GM23338 (cell line): ENCODE data around the gene IL22RA1.

Source experiments
- EZH2 ChIP-seq: fragments of 200-600 bp; sonication (generic); IDR thresholded peaks from one replicate; pipeline ENCODE4 v1.8.0; 2017; ENCODE audit warnings: antibody characterized with exemption, mild to moderate bottlenecking, low read depth; ENCODE audit not compliant: unreplicated experiment
- TF ChIP-seq, protein P1 (sequence below), 2 experiments: fragments of 200-600 bp in 1 of 2; sonication (generic) in 1 of 2; conservative IDR thresholded peaks; 2 replicates each; pipeline versions ENCODE4 v1.5.1 to v1.6.1; 2016 to 2017; ENCODE audit warnings: antibody characterized with exemption in 2 of 2, low read depth in 2 of 2, mild to moderate bottlenecking in 2 of 2, moderate library complexity in 1 of 2

DNA sequence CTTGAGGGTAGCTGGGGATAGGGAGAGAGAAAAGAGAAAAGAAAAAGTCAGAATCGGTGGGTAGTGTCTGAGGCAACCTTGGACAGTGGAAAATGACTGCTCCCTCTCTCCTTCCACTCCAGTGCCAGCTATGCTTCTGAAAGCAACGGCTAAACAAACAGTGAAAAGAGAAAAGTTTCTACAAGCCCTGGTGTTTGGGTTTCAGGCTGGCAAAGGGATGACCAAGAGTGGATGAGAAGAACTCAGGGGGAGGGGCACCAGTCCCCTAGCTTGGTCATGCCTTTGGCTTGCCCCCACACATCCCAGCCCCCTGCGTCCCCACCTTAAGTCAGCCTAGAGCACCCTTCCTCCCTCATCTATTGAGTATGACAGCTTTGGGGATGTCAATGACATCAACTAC, 8.6 kb downstream of the IL22RA1 start:
- TF ChIP-seq, protein P1, sequence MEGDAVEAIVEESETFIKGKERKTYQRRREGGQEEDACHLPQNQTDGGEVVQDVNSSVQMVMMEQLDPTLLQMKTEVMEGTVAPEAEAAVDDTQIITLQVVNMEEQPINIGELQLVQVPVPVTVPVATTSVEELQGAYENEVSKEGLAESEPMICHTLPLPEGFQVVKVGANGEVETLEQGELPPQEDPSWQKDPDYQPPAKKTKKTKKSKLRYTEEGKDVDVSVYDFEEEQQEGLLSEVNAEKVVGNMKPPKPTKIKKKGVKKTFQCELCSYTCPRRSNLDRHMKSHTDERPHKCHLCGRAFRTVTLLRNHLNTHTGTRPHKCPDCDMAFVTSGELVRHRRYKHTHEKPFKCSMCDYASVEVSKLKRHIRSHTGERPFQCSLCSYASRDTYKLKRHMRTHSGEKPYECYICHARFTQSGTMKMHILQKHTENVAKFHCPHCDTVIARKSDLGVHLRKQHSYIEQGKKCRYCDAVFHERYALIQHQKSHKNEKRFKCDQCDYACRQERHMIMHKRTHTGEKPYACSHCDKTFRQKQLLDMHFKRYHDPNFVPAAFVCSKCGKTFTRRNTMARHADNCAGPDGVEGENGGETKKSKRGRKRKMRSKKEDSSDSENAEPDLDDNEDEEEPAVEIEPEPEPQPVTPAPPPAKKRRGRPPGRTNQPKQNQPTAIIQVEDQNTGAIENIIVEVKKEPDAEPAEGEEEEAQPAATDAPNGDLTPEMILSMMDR (conservative IDR thresholded peaks at IDR 0.05; ENCODE audit: low read depth in 2 of 2): no peak
- no peak for TF ChIP-seq EZH2
